Glutamatergic neuron (in vitro differentiated cells): ENCODE data around the gene MAB21L2. TPM values are rescaled to one million over a fixed set of nuclear protein-coding genes. Genes with fewer than 3 reads are reported as not detected.
"Not testable (repeated sequence)": the region's sequence is repeated elsewhere in the genome, so short reads cannot be mapped to it uniquely, and the experiment has no call there.

Experiments used
- DNase-seq: peaks from one replicate; pipeline ENCODE4 v3.0.0; 2022
- H3K27ac Mint-ChIP-seq: one replicate; pipeline ENCODE4 v1.8.0; 2020; ENCODE audit warnings: mild to moderate bottlenecking, mixed read lengths, inconsistent platforms; ENCODE audit not compliant: unreplicated experiment
- H3K27me3 Mint-ChIP-seq: one replicate; pipeline ENCODE4 v1.8.0; 2020; ENCODE audit warnings: mild to moderate bottlenecking, moderate library complexity, mixed read lengths, inconsistent platforms; ENCODE audit not compliant: unreplicated experiment
- H3K36me3 Mint-ChIP-seq: one replicate; pipeline ENCODE4 v1.8.0; 2020; ENCODE audit warnings: mild to moderate bottlenecking, mixed read lengths, inconsistent platforms; ENCODE audit not compliant: unreplicated experiment
- H3K4me1 Mint-ChIP-seq: one replicate; pipeline ENCODE4 v1.8.0; 2020; ENCODE audit warnings: mild to moderate bottlenecking, low read depth, mixed read lengths, inconsistent platforms; ENCODE audit not compliant: unreplicated experiment
- H3K4me3 Mint-ChIP-seq: one replicate; pipeline ENCODE4 v1.8.0; 2020; ENCODE audit warnings: mild to moderate bottlenecking, mixed read lengths, inconsistent platforms; ENCODE audit not compliant: unreplicated experiment
- H3K9me3 Mint-ChIP-seq: one replicate; pipeline ENCODE4 v1.8.0; 2020; ENCODE audit warnings: mild to moderate bottlenecking, moderate library complexity, mixed read lengths, inconsistent platforms; ENCODE audit not compliant: unreplicated experiment
- total RNA-seq: library from RNA; stranded (reverse); fragmentation: NEBNext Ultra II Directional; extraction: Animal tissue kit (Norgen Biotek cat#: 25700); gene quantifications from one replicate; pipeline ENCODE4 v1.2.1, GENCODE V29; 2021; ENCODE audit not compliant: unreplicated experiment
- TF ChIP-seq, protein P1 (sequence below): fragments of 200-600 bp; sonication (generic); IDR thresholded peaks from one replicate; pipeline ENCODE4 v1.5.0; 2021; ENCODE audit not compliant: partially characterized antibody, unreplicated experiment

The MAB21L2 gene
- total RNA-seq, 1 donor from 2014 or later, result 3.4 TPM

DNA sequence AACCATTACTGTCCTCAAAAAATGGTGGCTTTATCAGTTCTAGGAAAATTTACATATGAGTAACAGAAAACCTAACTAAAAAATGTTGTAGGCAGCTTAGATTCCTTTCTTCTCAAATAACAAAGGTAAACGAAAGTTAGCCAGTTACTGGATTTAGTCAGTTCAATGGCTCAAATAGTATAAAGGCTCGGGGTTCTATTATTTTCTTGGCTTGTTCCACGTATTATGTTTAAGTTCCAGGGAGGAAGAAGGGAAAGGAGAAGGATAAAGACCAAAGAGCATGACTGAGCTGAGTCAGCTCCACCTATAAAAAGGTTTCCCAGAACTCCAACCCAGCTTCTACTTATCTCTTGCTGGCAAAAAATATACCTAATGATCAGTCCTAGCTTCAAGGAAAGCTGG, 41.0 kb upstream of the MAB21L2 start:
- TF ChIP-seq, protein P1, sequence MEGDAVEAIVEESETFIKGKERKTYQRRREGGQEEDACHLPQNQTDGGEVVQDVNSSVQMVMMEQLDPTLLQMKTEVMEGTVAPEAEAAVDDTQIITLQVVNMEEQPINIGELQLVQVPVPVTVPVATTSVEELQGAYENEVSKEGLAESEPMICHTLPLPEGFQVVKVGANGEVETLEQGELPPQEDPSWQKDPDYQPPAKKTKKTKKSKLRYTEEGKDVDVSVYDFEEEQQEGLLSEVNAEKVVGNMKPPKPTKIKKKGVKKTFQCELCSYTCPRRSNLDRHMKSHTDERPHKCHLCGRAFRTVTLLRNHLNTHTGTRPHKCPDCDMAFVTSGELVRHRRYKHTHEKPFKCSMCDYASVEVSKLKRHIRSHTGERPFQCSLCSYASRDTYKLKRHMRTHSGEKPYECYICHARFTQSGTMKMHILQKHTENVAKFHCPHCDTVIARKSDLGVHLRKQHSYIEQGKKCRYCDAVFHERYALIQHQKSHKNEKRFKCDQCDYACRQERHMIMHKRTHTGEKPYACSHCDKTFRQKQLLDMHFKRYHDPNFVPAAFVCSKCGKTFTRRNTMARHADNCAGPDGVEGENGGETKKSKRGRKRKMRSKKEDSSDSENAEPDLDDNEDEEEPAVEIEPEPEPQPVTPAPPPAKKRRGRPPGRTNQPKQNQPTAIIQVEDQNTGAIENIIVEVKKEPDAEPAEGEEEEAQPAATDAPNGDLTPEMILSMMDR, result no peak
- H3K9me3 Mint-ChIP-seq, result no peaks in the 10 kb centered on the region
- H3K4me1 Mint-ChIP-seq, result peaks cover 1% of the 10 kb centered on the region
- H3K27me3 Mint-ChIP-seq, result no peaks in the 10 kb centered on the region
- no peak overlapping the region for H3K27ac Mint-ChIP-seq
- no peak for DNase-seq
- H3K36me3 Mint-ChIP-seq, result no peaks in the 10 kb centered on the region
- no peak overlapping the region for H3K4me3 Mint-ChIP-seq

DNA sequence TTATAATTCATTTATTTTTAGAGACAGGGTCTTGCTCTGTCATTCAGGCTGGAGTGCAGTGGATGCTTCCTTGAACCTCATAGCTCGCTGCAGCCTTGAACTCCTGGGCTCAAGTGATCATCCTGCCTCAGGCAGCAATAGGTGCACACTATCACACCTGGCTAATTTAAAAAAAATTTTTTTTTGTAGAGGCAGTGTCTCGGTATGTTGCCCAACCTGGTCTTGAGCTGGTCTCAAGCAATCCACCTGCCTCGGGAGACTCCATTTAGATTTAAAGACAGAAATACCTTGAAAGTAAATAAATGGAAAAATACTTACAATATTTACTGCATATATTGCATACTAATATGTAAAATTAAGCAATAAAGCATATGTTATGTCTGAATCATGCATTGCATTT, 40.3 kb upstream of the MAB21L2 start:
- no peaks in the 10 kb centered on the region for H3K36me3 Mint-ChIP-seq
- no peak for DNase-seq
- TF ChIP-seq, protein P1, result no peak
- H3K27ac Mint-ChIP-seq, result no peak overlapping the region
- H3K27me3 Mint-ChIP-seq, result no peaks in the 10 kb centered on the region
- H3K4me1 Mint-ChIP-seq, result peaks cover 1% of the 10 kb centered on the region
- H3K4me3 Mint-ChIP-seq, result no peak overlapping the region
- no peaks in the 10 kb centered on the region for H3K9me3 Mint-ChIP-seq

DNA sequence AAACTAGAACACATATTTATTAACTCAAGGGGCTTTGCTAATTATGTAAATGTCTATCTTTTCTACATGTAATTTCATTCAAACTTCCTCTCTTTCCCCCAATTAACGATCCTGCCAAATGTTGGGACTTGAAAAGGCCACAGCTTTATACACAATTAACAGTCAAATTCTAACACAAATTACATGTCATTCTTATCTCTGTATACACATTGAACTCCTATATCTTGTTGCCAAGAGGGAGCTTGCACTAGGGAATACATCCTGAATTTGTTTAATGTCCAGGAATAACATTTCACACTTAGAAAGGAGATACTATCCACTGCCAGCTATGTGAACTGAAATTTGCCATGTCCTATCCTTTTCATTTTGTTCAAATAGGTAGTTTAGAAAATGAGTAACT, 38.9 kb upstream of the MAB21L2 start:
- Mint-ChIP-seq H3K4me3 (no peak overlapping the region), H3K9me3 (no peaks in the 10 kb centered on the region), H3K36me3 (no peaks in the 10 kb centered on the region), H3K27me3 (no peaks in the 10 kb centered on the region), H3K27ac (no peak overlapping the region), H3K4me1 (peaks cover 1% of the 10 kb centered on the region)
- TF ChIP-seq, protein P1, result no peak
- DNase-seq, result no peak

DNA sequence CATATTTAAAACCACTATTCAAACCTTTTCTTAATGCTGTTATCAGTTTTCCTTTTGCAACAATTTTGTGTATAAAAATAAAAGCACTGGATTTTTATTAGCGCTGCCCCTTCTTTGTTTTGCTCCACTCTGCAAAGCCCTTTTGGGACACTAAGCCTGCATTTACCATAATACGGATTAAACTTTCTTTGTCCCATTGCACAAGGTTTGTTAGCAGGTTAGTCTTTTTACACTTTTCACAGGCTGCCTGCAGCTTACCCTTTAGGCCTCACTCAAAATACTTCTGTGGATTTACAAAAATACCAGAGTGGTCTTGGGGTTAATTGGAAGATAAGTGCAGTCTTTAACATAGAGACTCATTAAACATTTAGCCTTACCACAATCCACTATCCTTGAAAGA, 35.7 kb upstream of the MAB21L2 start:
- Mint-ChIP-seq H3K9me3 (no peaks in the 10 kb centered on the region), H3K27ac (no peak overlapping the region), H3K27me3 (no peaks in the 10 kb centered on the region), H3K4me1 (no peaks in the 10 kb centered on the region), H3K36me3 (no peaks in the 10 kb centered on the region), H3K4me3 (no peak overlapping the region)
- DNase-seq, result no peak
- TF ChIP-seq, protein P1, result no peak

DNA sequence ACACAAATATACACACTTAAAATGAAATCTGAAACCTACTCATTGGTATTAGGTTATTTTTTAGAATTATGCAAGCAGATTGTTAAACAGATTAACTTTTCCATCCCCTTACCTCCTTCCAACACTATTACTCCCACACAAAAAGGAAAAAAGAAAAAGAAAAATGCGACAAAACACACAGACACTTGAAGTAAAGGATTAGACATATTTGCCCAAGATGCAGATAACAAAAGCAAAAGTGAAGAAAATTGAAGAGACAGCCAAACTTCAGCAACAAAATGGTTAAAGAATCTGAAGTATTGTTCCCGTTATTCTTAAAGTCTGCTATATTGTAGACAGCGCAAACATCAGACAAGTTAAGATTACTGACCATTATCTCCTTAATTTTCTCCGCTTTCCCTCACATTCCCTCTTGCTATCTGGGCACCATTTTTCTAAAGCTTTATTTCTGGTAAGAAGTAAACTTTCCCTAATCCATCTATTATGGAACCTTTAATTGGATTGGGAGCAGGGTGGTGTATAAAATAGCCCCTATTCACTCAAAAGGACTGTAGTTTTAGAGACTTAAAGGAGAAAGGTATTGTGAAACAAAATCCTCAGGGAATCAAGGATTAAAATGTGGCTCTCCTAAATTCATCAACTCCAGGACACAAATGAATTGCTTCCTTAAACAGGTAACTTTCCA, 34.7 kb upstream of the MAB21L2 start:
- no peaks in the 10 kb centered on the region for H3K4me1 Mint-ChIP-seq
- no peak overlapping the region for H3K4me3 Mint-ChIP-seq
- no peak overlapping the region for H3K27ac Mint-ChIP-seq

DNA sequence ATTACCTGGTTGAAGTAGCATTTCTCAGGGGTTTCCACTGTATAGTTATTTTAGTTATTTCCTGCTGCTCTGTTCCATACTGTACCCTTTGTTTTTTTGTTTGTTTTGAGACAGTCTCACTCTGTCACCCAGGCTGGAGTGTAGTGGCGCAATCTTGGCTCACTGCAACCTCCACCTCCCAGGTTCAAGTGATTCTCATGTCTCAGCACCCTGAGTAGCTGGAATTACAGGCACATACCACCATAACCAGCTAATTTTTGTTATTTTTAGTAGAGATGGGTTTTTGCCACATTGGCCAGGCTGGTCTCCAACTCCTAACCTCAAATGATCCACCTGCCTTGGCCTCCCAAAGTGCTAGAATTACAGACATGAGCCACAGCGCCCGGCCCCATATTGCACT, 24.1 kb upstream of the MAB21L2 start:
- not testable (repeated sequence) for H3K4me1 Mint-ChIP-seq, DNase-seq, H3K27ac Mint-ChIP-seq, H3K4me3 Mint-ChIP-seq, H3K27me3 Mint-ChIP-seq, H3K9me3 Mint-ChIP-seq, H3K36me3 Mint-ChIP-seq

More for the DNA sequence above, 34.7 kb upstream of the MAB21L2 start:
- Mint-ChIP-seq H3K9me3 (no peaks in the 10 kb centered on the region), H3K36me3 (no peaks in the 10 kb centered on the region), H3K27me3 (no peaks in the 10 kb centered on the region)
- TF ChIP-seq, protein P1, result no peak
- DNase-seq, result no peak
